HCT116 (cell line): ENCODE measurements around the gene MOB3B. TPM values are rescaled to one million over a fixed set of nuclear protein-coding genes. Genes with fewer than 3 reads are reported as not detected.
"Not testable (repeated sequence)": the region's sequence is repeated elsewhere in the genome, so short reads cannot be mapped to it uniquely, and the experiment has no call there.

Source experiments
- ATAC-seq: fragments of 200-7000 bp; cut with Tn5 transposase; 2 replicates; pipeline ENCODE4 v1.9.1; 2020; ENCODE audit warnings: mild to moderate bottlenecking, moderate library complexity
- BruUV-seq: library from RNA; stranded (reverse); fragments of 400-500 nt; replicated peaks from 2 replicates; lab custom pipeline; 2021; lab: Mats Ljungman, UMichigan
- CTCF ChIA-PET: fragments of 300-600 bp; sonication (Branson Sonifier 250); formaldehyde crosslinking; loops from one replicate; lab custom pipeline; 2021; ENCODE audit warnings: antibody characterized with exemption; lab: Charles Lee
- POLR2A ChIA-PET: fragments of 300-600, 350-600 bp; sonication (Branson Sonifier 250); formaldehyde crosslinking; loops from one replicate; lab custom pipeline; 2021; ENCODE audit warnings: antibody characterized with exemption; lab: Charles Lee
- RAD21 ChIA-PET, 2 experiments: fragments of 300-600 bp; sonication (Branson Sonifier 250); formaldehyde crosslinking; loops; one replicate each; lab custom pipeline; 2023; ENCODE audit warnings: low total read pairs in 2 of 2; ENCODE audit not compliant: uncharacterized antibody in 2 of 2, unreplicated experiment in 2 of 2, low non-redundant PET in 1 of 2; lab: Charles Lee
- DNase-seq: peaks from one replicate; pipeline ENCODE4 v3.0.0-alpha.2; 2010; ENCODE audit warnings: low read depth, low spot score
- H2AFZ ChIP-seq: fragments of 200-600 bp; shearing (Covaris generic), sonication (generic); 2 replicates; pipeline ENCODE4 v1.6.1; 2017; ENCODE audit warnings: low read depth, mixed run types, mixed read lengths, antibody characterized with exemption, low read length; ENCODE audit not compliant: poor library complexity, severe bottlenecking
- H3K27ac ChIP-seq: 2 replicates; pipeline ENCODE4 v1.5.1; 2012; ENCODE audit warnings: low read depth, low read length
- H3K27me3 ChIP-seq: fragments of 200-600 bp; sonication (generic); 2 replicates; pipeline ENCODE4 v1.6.1; 2016; ENCODE audit warnings: mixed run types, low read length, mixed read lengths; ENCODE audit not compliant: insufficient read depth
- H3K36me3 ChIP-seq, 2 experiments: fragments of 200-500 bp in 1 of 2; fragments of 200-600 bp in 1 of 2; sonication (Bioruptor generic) in 1 of 2; sonication (generic) in 1 of 2; 2 replicates each; pipeline versions ENCODE4 v1.5.1 to v1.6.1; 2014 to 2016; ENCODE audit warnings: low read length in 2 of 2, inconsistent platforms in 1 of 2, mixed read lengths in 1 of 2, mixed run types in 1 of 2; ENCODE audit not compliant: insufficient read depth in 2 of 2, control insufficient read depth in 1 of 2
- H3K4me1 ChIP-seq, 2 experiments: fragments of 200-600 bp in 1 of 2; sonication (generic) in 1 of 2; 2 replicates each; pipeline versions ENCODE4 v1.5.1 to v1.6.1; 2012 to 2017; ENCODE audit warnings: low read length in 2 of 2, inconsistent platforms in 1 of 2, mild to moderate bottlenecking in 1 of 2, mixed read lengths in 1 of 2, mixed run types in 1 of 2, moderate library complexity in 1 of 2; ENCODE audit not compliant: insufficient read depth in 2 of 2, control insufficient read depth in 1 of 2
- H3K4me2 ChIP-seq: fragments of 200-600 bp; sonication (generic); 2 replicates; pipeline ENCODE4 v1.6.1; 2017; ENCODE audit warnings: mixed run types, low read length, mixed read lengths
- H3K4me3 ChIP-seq, 2 experiments: fragments of 200-600 bp in 1 of 2; sonication (generic) in 1 of 2; replicated peaks in 1 of 2; 2 replicates each; pipeline ENCODE4 v1.5.1; 2011 to 2016; ENCODE audit warnings: low read length in 2 of 2, control low read depth in 1 of 2, low read depth in 1 of 2, mild to moderate bottlenecking in 1 of 2, mixed read lengths in 1 of 2, mixed run types in 1 of 2
- H3K79me2 ChIP-seq: fragments of 200-600 bp; sonication (generic); 2 replicates; pipeline ENCODE4 v1.6.1; 2017; ENCODE audit warnings: mild to moderate bottlenecking, mixed run types, low read length, moderate library complexity, mixed read lengths; ENCODE audit not compliant: insufficient read depth
- H3K9ac ChIP-seq: fragments of 200-600 bp; sonication (generic); 2 replicates; pipeline ENCODE4 v1.6.1; 2016; ENCODE audit warnings: low read length, mixed read lengths
- H3K9me2 ChIP-seq: fragments of 200-600 bp; sonication (generic), shearing (Covaris generic); 2 replicates; pipeline ENCODE4 v1.6.1; 2017; ENCODE audit warnings: mixed run types, mild to moderate bottlenecking, moderate library complexity; ENCODE audit not compliant: insufficient read depth
- H3K9me3 ChIP-seq, 2 experiments: fragments of 200-500 bp in 1 of 2; fragments of 200-600 bp in 1 of 2; sonication (Bioruptor generic) in 1 of 2; sonication (generic) in 1 of 2; 2 replicates each; pipeline ENCODE4 v1.6.1; 2014 to 2017; ENCODE audit warnings: low read length in 2 of 2, mixed read lengths in 2 of 2, inconsistent platforms in 1 of 2, low read depth in 1 of 2, mild to moderate bottlenecking in 1 of 2, mixed run types in 1 of 2, moderate library complexity in 1 of 2; ENCODE audit not compliant: control insufficient read depth in 1 of 2, insufficient read depth in 1 of 2
- H4K20me1 ChIP-seq: fragments of 200-600 bp; sonication (generic), shearing (Covaris generic); 2 replicates; pipeline ENCODE4 v1.6.1; 2017; ENCODE audit warnings: mixed run types, mild to moderate bottlenecking, moderate library complexity; ENCODE audit not compliant: insufficient read depth
- ATF3 ChIP-seq: IDR thresholded peaks from 2 replicates; pipeline ENCODE4 v1.6.1; 2012
- CBX3 ChIP-seq: IDR thresholded peaks from 2 replicates; pipeline ENCODE4 v1.6.1; 2012; ENCODE audit warnings: low read depth
- CEBPB ChIP-seq: IDR thresholded peaks from 2 replicates; pipeline ENCODE4 v1.6.1; 2012; ENCODE audit warnings: low read depth
- CTCF ChIP-seq, 3 experiments: fragments of 200-600 bp in 1 of 3; sonication (generic) in 1 of 3; IDR thresholded peaks in 2 of 3; conservative IDR thresholded peaks in 1 of 3; 2 replicates each; pipeline ENCODE4 v1.5.1; 2012 to 2017; ENCODE audit warnings: low read depth in 2 of 3, low read length in 2 of 3, antibody characterized with exemption in 1 of 3, borderline replicate concordance in 1 of 3, control low read depth in 1 of 3, mild to moderate bottlenecking in 1 of 3, mixed read lengths in 1 of 3, mixed run types in 1 of 3, moderate library complexity in 1 of 3; ENCODE audit not compliant: insufficient read depth in 1 of 3
- EGR1 ChIP-seq: IDR thresholded peaks from 2 replicates; pipeline ENCODE4 v1.6.1; 2012; ENCODE audit warnings: low read depth
- ELF1 ChIP-seq: IDR thresholded peaks from 2 replicates; pipeline ENCODE4 v1.6.1; 2012; ENCODE audit warnings: low read depth, borderline replicate concordance
- EZH2 ChIP-seq: fragments of 200-600 bp; sonication (generic); IDR thresholded peaks from 2 replicates; pipeline ENCODE4 v1.6.1; 2017; ENCODE audit warnings: antibody characterized with exemption, mixed run types
- FOSL1 ChIP-seq: IDR thresholded peaks from 2 replicates; pipeline ENCODE4 v1.6.1; 2012; ENCODE audit warnings: low read depth
- POLR2A ChIP-seq: IDR thresholded peaks from 2 replicates; pipeline ENCODE4 v1.7.0; 2011; ENCODE audit warnings: borderline replicate concordance; ENCODE audit not compliant: insufficient read depth, insufficient read length; ENCODE audit errors: extremely low read depth
- SRF ChIP-seq: IDR thresholded peaks from 2 replicates; pipeline ENCODE4 v1.6.1; 2012; ENCODE audit warnings: low read depth
- TCF7L2 ChIP-seq: IDR thresholded peaks from 2 replicates; pipeline ENCODE4 v1.7.0; 2011; ENCODE audit warnings: borderline replicate concordance, inconsistent platforms; ENCODE audit not compliant: insufficient read depth, insufficient read length; ENCODE audit errors: extremely low read depth
- YY1 ChIP-seq: IDR thresholded peaks from 2 replicates; pipeline ENCODE4 v1.6.1; 2011; ENCODE audit warnings: low read length, low read depth, moderate library complexity, mild to moderate bottlenecking; ENCODE audit not compliant: insufficient replicate concordance; ENCODE audit errors: extremely low read depth
- ZBTB33 ChIP-seq: IDR thresholded peaks from 2 replicates; pipeline ENCODE4 v1.6.1; 2011; ENCODE audit warnings: mild to moderate bottlenecking, low read length, moderate library complexity; ENCODE audit not compliant: insufficient replicate concordance; ENCODE audit errors: extremely low read depth
- ZFX ChIP-seq: fragments of 450-650 bp; IDR thresholded peaks from 2 replicates; pipeline ENCODE4 v1.6.1; 2017
- ZNF274 ChIP-seq: fragments of 200-500 bp; sonication (Bioruptor generic); IDR thresholded peaks from 2 replicates; pipeline ENCODE4 v1.6.1; 2014; ENCODE audit warnings: mild to moderate bottlenecking, low read depth, low read length, inconsistent platforms
- intact Hi-C: fragments of 100-400 bp; cut with micrococcal nuclease; formaldehyde crosslinking; loops from 2 replicates; pipeline ENCODE4 v1.10.0; 2022
- total RNA-seq: library from RNA; stranded (reverse); gene quantifications from one replicate; pipeline ENCODE4 v1.2.1, GENCODE V29; 2021; ENCODE audit not compliant: unreplicated experiment

The MOB3B gene
- total RNA-seq, 1 experiment from 2014 or later = 1.2 TPM

- intact Hi-C loops = no loop called here
- Histone ChIP-seq H4K20me1 (no peaks in the 10 kb centered on the region), H3K4me2 (no peak overlapping the region), H2AFZ (no peak overlapping the region), H3K27ac (no peak overlapping the region), H3K36me3 (no peaks in the 10 kb centered on the region), H3K9me3 (no peaks in the 10 kb centered on the region), H3K9ac (no peak overlapping the region), H3K27me3 (no peaks in the 10 kb centered on the region; the same call in 1 of the 2 replicates), H3K79me2 (no peaks in the 10 kb centered on the region)
- BruUV-seq = no TSS peak
- CTCF ChIA-PET = no interaction called here
- DNase-seq (no peak), ATAC-seq (no peak)
- TF ChIP-seq CEBPB (no peak), ZFX (no peak), EGR1 (no peak), ZNF274 (no peak), EZH2 (no peak), CTCF (IDR thresholded peaks at IDR 0.05 in 2 of 3, conservative IDR thresholded peaks at IDR 0.05 in 1 of 3; ENCODE audit: borderline replicate concordance in 1 of 3, insufficient read depth in 1 of 3, low read depth in 2 of 3, low read length in 2 of 3) (no peak), SRF (no peak), ZBTB33 (no peak), YY1 (no peak), FOSL1 (no peak), CBX3 (no peak), POLR2A (no peak), TCF7L2 (no peak), ATF3 (no peak), ELF1 (no peak)
- TF ChIP-seq, all 23 proteins: peak for 0
- Histone ChIP-seq H3K9me2 (no peaks in the 10 kb centered on the region), H3K4me1 (peaks cover 0 to 4% of the 10 kb centered on the region in 2 experiments; a peak in 2 of 4 replicates), H3K4me3 (no peak overlapping the region)
- POLR2A ChIA-PET = no interaction called here
- RAD21 ChIA-PET = no interaction called here
These were observed 108.0 kb downstream of the MOB3B start for GRCh38 chr9:27421577-27421976.

GRCh38 chr9:27419558-27419957, 110.1 kb downstream of the MOB3B start:
- H3K9ac ChIP-seq, POLR2A ChIA-PET, H3K9me2 ChIP-seq, H3K27me3 ChIP-seq, DNase-seq, H3K4me1 ChIP-seq, H3K4me3 ChIP-seq, H2AFZ ChIP-seq, H3K79me2 ChIP-seq, CTCF ChIA-PET, BruUV-seq, RAD21 ChIA-PET, ATAC-seq, H4K20me1 ChIP-seq, H3K27ac ChIP-seq, intact Hi-C loops, H3K9me3 ChIP-seq, H3K36me3 ChIP-seq, H3K4me2 ChIP-seq: not testable (repeated sequence)
